Measurements from ENCODE around the gene HSPB6. TPM values are rescaled to one million over a fixed set of nuclear protein-coding genes. Genes with fewer than 3 reads are reported as not detected.

The HSPB6 gene
- total RNA-seq, 1 experiment from 2014 or later = 0.93 TPM

DNA sequence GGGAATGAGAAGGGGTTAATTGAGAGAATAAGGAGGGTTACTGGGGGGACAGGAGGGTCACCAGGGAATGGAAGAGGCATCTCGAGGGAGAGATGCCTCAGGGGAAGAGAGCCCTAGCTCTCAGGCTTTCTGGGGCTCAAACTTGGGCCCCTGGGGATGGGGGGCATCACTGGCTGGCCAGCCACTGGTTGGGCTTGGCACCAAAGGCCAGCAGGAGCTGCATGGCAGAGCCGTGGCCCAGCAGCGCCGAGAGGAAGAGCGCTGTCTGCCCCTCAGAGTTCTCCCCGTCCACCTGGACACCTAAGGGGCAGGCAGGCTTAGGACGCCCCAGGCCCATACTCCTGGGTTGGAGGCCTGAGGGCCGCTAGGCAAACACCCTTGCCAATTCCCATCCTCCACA, 36.1 kb upstream of the HSPB6 start:
- no peaks in the 10 kb centered on the region for H3K9me2 ChIP-seq (ENCODE audit: insufficient read depth)
- H4K20me1 ChIP-seq (ENCODE audit: insufficient read depth) = no peaks in the 10 kb centered on the region
- DNase-seq (ENCODE audit: low read depth, low spot score) = no peak
- H3K4me1 ChIP-seq (ENCODE audit: control insufficient read depth in 1 of 2, insufficient read depth in 2 of 2, low read length in 2 of 2) = peaks cover 0 to 5% of the 10 kb centered on the region in 2 experiments; a peak in 2 of 4 replicates
- no peak for ATAC-seq
- H3K4me2 ChIP-seq (ENCODE audit: low read length) = peak overlapping the region; percentile 35; the same call in 1 of the 2 replicates
- no peak overlapping the region for H3K27ac ChIP-seq (ENCODE audit: low read depth, low read length)
- H3K36me3 ChIP-seq (ENCODE audit: control insufficient read depth in 1 of 2, insufficient read depth in 2 of 2, low read length in 2 of 2) = no peaks in the 10 kb centered on the region
- no peak overlapping the region for H3K9ac ChIP-seq (ENCODE audit: low read length)
- no TSS peak for BruUV-seq (replicated peaks)
- no peaks in the 10 kb centered on the region for H3K27me3 ChIP-seq (ENCODE audit: insufficient read depth, low read length)
- intact Hi-C loops (cut with micrococcal nuclease) = no loop called here
- POLR2A ChIA-PET = no interaction called here
- RAD21 ChIA-PET (ENCODE audit: low non-redundant PET in 1 of 2, low total read pairs in 2 of 2, uncharacterized antibody in 2 of 2, unreplicated experiment in 2 of 2) = no interaction called here
- CTCF ChIA-PET = no interaction called here
- no peak overlapping the region for H2AFZ ChIP-seq (ENCODE audit: low read depth, low read length, poor library complexity, severe bottlenecking)
- H3K4me3 ChIP-seq (replicated peaks in 1 of 2; ENCODE audit: low read depth in 1 of 2, low read length in 2 of 2) = no peak overlapping the region
- TF ChIP-seq CTCF (IDR thresholded peaks at IDR 0.05 in 2 of 3, conservative IDR thresholded peaks at IDR 0.05 in 1 of 3; ENCODE audit: borderline replicate concordance in 1 of 3, insufficient read depth in 1 of 3, low read depth in 2 of 3, low read length in 2 of 3) (no peak), RAD21 (IDR thresholded peaks at IDR 0.05; ENCODE audit: low read depth) (no peak)
- H3K79me2 ChIP-seq (ENCODE audit: insufficient read depth, low read length) = no peaks in the 10 kb centered on the region
- H3K9me3 ChIP-seq (ENCODE audit: control insufficient read depth in 1 of 2, insufficient read depth in 1 of 2, low read depth in 1 of 2, low read length in 2 of 2) = no peaks in the 10 kb centered on the region

GRCh38 chr19:35792312-35792711, 35.5 kb upstream of the HSPB6 start:
- BruUV-seq (replicated peaks) = no TSS peak
- CTCF ChIA-PET = no interaction called here

More at GRCh38 chr19:35792312-35792711, 35.5 kb upstream of the HSPB6 start:
- POLR2A ChIA-PET = no interaction called here
- Histone ChIP-seq H3K9me2 (ENCODE audit: insufficient read depth) (no peaks in the 10 kb centered on the region), H3K4me3 (replicated peaks in 1 of 2; ENCODE audit: low read depth in 1 of 2, low read length in 2 of 2) (no peak overlapping the region), H3K9ac (ENCODE audit: low read length) (no peak overlapping the region), H3K36me3 (ENCODE audit: control insufficient read depth in 1 of 2, insufficient read depth in 2 of 2, low read length in 2 of 2) (no peaks in the 10 kb centered on the region), H3K4me2 (ENCODE audit: low read length) (no peak overlapping the region), H3K79me2 (ENCODE audit: insufficient read depth, low read length) (no peaks in the 10 kb centered on the region), H4K20me1 (ENCODE audit: insufficient read depth) (no peaks in the 10 kb centered on the region), H3K27ac (ENCODE audit: low read depth, low read length) (no peak overlapping the region), H3K4me1 (ENCODE audit: control insufficient read depth in 1 of 2, insufficient read depth in 2 of 2, low read length in 2 of 2) (peaks cover 0 to 5% of the 10 kb centered on the region in 2 experiments; a peak in 2 of 4 replicates), H3K27me3 (ENCODE audit: insufficient read depth, low read length) (no peaks in the 10 kb centered on the region), H3K9me3 (ENCODE audit: control insufficient read depth in 1 of 2, insufficient read depth in 1 of 2, low read depth in 1 of 2, low read length in 2 of 2) (no peaks in the 10 kb centered on the region), H2AFZ (ENCODE audit: low read depth, low read length, poor library complexity, severe bottlenecking) (no peak overlapping the region)
- TF ChIP-seq EZH2 (IDR thresholded peaks at IDR 0.05) (no peak), POLR2A (IDR thresholded peaks at IDR 0.05; ENCODE audit: borderline replicate concordance, extremely low read depth, insufficient read depth, insufficient read length) (no peak), ZNF274 (IDR thresholded peaks at IDR 0.05; ENCODE audit: low read depth, low read length) (no peak), TCF7L2 (IDR thresholded peaks at IDR 0.05; ENCODE audit: borderline replicate concordance, extremely low read depth, insufficient read depth, insufficient read length) (no peak), EGR1 (IDR thresholded peaks at IDR 0.05; ENCODE audit: low read depth) (no peak), FOSL1 (IDR thresholded peaks at IDR 0.05; ENCODE audit: low read depth) (no peak), JUND (IDR thresholded peaks at IDR 0.05) (no peak), ELF1 (IDR thresholded peaks at IDR 0.05; ENCODE audit: borderline replicate concordance, low read depth) (no peak), POLR2AphosphoS5 (IDR thresholded peaks at IDR 0.05; ENCODE audit: low read depth, low read length) (no peak)
- TF ChIP-seq, protein P1, sequence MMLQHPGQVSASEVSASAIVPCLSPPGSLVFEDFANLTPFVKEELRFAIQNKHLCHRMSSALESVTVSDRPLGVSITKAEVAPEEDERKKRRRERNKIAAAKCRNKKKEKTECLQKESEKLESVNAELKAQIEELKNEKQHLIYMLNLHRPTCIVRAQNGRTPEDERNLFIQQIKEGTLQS (IDR thresholded peaks at IDR 0.05) = no peak
- no peak for ATAC-seq
- RAD21 ChIA-PET (ENCODE audit: low non-redundant PET in 1 of 2, low total read pairs in 2 of 2, uncharacterized antibody in 2 of 2, unreplicated experiment in 2 of 2) = no interaction called here
- no peak for DNase-seq (ENCODE audit: low read depth, low spot score)
- intact Hi-C loops (cut with micrococcal nuclease) = no loop called here
